Superior temporal gyrus (tissue), 1 donor: Measurements from ENCODE around the gene SNRNP70.
A peak's percentile ranks its signal among the peaks of the same experiment; 100 is the strongest.
"Not testable (repeated sequence)": the region's sequence is repeated elsewhere in the genome, so short reads cannot be mapped to it uniquely, and the experiment has no call there.

Experiments used
- DNase-seq: peaks from one replicate; pipeline ENCODE4 v3.0.0-alpha.2; 2016; ENCODE audit errors: extremely low spot score

Gene SNRNP70

GRCh38 chr19:49120325-49120683 is 35.1 kb downstream of the SNRNP70 start:
- no peak for DNase-seq

DNA sequence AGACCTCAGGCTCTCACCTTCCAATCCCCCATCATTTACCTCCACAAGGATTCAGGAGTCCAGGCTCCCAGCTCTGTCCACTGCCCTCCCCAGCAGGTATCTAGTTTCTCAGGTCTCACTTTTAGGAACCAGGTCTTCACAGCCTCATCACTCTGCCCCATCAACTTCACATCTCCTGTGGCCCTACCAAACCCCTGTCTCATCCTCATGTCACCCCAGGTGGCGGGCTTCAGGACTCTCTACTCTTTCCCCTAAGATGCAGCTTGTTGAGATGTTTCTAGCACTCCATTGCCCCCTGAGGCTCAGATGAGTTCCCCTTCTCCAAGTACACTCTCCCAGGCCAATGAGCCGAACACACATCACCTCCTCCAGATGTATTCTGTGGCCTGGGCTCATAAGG is 35.6 kb downstream of the SNRNP70 start:
- DNase-seq: no peak

DNA sequence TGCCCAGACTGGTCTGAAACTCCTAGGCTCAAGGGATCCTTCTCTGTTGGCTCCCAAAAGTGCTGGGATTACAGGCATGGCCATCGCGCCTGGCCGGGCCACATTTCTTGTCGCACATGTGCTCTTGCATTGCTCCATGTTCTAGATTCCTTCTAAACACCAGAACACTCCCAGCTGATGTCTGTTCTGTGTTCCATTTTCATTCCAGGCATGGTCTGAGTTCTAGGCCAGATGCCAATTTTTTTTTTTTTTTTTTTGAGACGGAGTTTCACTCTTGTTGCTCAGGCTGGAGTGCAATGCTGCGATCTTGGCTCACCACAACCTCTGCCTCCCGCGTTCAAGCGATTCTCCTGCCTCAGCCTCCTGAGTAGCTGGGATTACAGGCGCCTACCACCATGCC is 36.6 kb downstream of the SNRNP70 start:
- DNase-seq: peak; percentile 40

DNA sequence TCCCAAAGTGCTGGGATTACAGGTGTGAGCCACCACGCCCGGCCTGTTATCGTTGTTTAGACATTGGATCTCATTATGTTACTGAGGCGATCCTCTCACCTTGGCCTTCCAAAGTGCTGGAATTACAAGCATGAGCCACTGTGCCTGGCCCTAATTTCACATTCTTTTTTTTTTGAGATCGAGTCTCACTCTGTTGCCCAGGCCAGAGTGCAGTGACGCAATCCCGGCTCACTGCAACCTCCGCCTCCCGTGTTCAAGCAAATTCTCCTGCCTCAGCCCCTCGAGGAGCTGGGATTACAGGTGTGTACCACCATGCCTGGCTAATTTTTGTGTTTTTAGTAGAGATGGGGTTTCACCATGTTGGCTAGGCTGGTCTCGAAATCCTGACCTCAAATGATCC is 38.0 kb downstream of the SNRNP70 start:
- not testable (repeated sequence) for DNase-seq

GRCh38 chr19:49125025-49125731 is 39.9 kb downstream of the SNRNP70 start:
- DNase-seq: no peak

GRCh38 chr19:49126575-49126974 is 41.3 kb downstream of the SNRNP70 start:
- DNase-seq: no peak

- DNase-seq: not testable (repeated sequence)
These were observed 42.0 kb downstream of the SNRNP70 start for GRCh38 chr19:49127225-49127624.

GRCh38 chr19:49127674-49128544 is 42.7 kb downstream of the SNRNP70 start:
- DNase-seq: peak; percentile 95

- no peak for DNase-seq
These were observed 43.4 kb downstream of the SNRNP70 start for GRCh38 chr19:49128545-49129237.

DNA sequence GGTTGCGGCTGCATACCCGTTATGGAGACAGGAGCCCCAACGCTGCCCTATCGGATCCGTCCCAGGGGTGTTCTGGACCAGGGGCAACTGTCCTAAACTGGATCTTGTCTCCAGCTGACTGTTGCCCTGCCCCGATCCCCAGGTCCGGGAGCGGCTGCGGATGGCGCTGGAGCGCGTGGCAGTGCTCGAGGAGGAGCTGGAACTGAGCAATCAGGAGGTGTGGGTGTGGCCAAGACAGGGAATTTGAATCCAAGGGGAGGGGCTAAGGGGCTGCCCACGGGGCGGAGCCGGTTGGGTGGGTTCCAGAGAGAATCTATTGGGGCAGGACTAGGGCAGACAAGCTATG is 44.0 kb downstream of the SNRNP70 start:
- no peak for DNase-seq

DNA sequence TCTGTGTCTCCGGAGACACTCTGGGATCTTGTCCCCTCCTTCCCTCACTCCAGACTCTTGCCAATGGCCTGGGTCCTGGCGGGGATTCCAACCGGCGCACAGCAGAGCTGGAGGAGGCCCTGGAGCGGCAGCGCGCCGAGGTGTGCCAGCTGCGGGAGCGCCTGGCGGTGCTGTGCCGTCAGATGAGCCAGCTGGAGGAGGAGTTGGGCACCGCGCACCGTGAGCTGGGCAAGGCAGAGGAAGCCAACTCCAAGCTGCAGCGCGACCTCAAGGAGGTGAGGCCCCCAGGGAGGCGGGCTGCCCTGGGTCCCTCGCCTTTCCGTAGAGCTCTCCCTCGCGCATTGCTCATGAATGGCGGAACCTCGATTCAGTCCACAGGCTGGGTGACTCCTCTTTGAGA is 45.1 kb downstream of the SNRNP70 start:
- no peak for DNase-seq

- no peak for DNase-seq
These were observed 47.8 kb downstream of the SNRNP70 start for GRCh38 chr19:49132974-49133609.

- DNase-seq: no peak
These were observed 48.6 kb downstream of the SNRNP70 start for GRCh38 chr19:49133621-49134454.

DNA sequence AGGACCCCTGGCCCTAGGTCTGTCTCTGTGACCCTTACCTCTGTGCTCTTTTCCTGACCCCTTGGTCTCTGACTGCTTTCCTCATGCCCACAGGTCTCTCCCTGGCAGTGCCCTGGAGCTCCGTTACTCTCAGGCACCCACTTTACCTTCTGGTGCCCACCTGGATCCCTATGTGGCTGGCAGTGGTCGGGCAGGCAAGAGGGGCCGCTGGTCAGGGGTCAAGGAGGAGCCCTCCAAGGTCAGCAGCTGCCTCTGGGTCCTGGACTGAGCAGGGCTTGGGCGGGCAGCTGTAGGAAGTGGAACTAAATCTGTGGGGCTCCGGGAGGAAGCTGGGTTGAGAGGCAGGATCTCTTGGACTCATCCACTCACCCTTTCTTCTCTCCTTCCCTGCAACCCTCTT is 50.4 kb downstream of the SNRNP70 start:
- no peak for DNase-seq

- DNase-seq: no peak
These were observed 51.5 kb downstream of the SNRNP70 start for GRCh38 chr19:49136771-49137171.

DNA sequence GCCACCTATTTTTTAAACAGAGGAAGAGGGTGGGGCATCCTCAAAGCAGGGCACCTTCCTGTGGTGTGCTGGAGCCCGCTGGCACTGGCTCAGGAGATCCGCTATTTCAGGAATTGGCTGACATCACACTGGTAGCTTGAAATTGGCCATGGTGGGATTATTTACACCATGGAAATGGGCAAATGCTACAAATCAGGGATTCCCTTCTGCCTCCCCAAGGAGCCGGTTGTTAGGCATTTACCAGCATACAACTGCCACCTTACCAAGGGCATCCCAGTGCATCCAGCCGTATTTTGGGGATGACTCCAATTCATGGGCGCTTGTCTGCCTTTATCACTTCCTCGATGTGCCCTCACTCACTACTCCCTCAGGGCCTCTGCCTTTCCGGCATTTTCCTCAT is 55.7 kb downstream of the SNRNP70 start:
- no peak for DNase-seq

- no peak for DNase-seq
These were observed 56.1 kb downstream of the SNRNP70 start for GRCh38 chr19:49141352-49141751.

DNA sequence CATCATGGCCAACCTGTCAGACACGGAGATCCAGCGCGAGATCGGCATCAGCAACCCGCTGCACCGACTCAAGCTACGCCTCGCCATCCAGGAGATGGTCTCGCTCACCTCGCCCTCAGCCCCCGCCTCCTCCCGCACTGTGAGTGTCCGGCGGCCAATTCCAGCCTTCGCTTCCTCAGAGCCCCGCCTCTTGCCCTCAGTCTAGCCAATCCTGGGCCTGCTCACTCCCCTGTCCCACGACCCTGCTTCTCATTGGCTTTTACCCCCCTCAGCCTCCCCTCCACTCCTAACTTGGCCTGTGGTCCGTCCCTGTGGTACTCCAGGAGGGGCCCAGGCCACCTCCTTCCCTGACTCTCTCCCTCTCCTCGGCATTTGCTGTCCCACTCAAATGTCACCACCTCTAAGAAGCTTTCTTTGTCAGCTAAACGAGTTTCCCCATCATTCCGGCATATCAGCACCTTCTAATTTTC is 57.6 kb downstream of the SNRNP70 start:
- DNase-seq: peak; percentile 90

- peak; percentile 80 for DNase-seq
These were observed 60.5 kb downstream of the SNRNP70 start for GRCh38 chr19:49145573-49146407.

GRCh38 chr19:49146408-49146770 is 61.1 kb downstream of the SNRNP70 start:
- DNase-seq: not testable (repeated sequence)
